ENCODE measurements around the gene RFNG. TPM values are rescaled to one million over a fixed set of nuclear protein-coding genes. Genes with fewer than 3 reads are reported as not detected.

The RFNG gene
- total RNA-seq, 1 donor from 2014 or later = 13.6 TPM

DNA sequence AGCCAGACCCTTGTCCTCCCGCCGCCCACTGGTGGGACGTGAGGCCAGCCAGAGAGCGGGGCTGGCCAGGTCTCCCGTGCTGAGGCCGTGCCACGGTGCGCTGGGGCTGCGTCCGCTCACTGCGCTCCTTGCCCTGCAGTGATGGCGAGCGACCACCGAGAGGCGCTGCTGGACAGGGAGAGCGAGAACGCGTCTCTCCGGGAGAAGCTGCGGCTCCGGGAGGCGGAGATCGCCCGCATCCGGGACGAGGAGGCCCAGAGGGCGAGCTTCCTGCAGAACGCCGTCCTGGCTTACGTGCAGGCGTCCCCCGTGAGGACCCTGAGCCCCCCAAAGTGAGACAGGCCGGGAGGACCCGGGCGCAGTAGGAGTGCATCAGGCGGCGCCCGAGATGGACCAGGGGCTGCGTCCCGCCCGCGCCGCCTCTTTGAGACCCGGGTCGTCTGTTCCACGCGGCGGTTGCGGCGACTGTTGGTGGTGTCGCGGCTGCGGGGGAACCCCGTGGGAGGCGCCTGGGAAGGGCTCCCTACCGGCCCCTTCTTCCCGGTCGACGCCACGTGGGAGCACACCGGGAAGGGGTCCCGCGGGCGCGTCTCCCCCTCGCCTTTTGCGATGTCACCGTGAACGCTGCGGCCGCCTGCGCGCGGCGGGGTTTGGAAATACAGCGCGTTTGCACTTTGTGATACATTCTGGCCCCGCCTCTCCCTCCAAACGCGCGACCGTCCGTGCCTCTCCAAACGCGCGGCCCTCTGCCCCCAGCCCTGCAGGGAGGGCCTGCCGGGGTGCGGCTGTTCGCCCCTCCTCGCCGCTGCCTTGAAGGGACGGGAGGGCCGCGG is 20.9 kb downstream of the RFNG start:
- Histone ChIP-seq H3F3A (ENCODE audit: low read depth) (peaks cover 30% of the 10 kb centered on the region), H3K9me3 (ENCODE audit: low read depth) (no peaks in the 10 kb centered on the region), H3K27me3 (peaks cover 9% of the 10 kb centered on the region), H4K20me1 (ENCODE audit: low read depth) (peaks cover 34% of the 10 kb centered on the region), H3K4me2 (peak overlapping the region; percentile 98), H3K79me2 (ENCODE audit: low read depth) (peaks cover 4% of the 10 kb centered on the region), H2AFZ (replicated peaks) (peak overlapping the region; percentile 89), H3K27ac (no peak overlapping the region), H3K9ac (no peak overlapping the region), H3K36me3 (no peaks in the 10 kb centered on the region), H3K4me1 (peaks cover 7% of the 10 kb centered on the region), H3K4me3 (peak overlapping the region; percentile 81)
- H3K27ac Mint-ChIP-seq = no peak overlapping the region
- peak overlapping the region; percentile 81 for H3K4me3 Mint-ChIP-seq
- H3K27me3 Mint-ChIP-seq (ENCODE audit: insufficient read depth, low read depth) = peaks cover 16% of the 10 kb centered on the region
- DNase-seq (ENCODE audit: low spot score) = peak; percentile 95
- peaks cover 11% of the 10 kb centered on the region for H3K36me3 Mint-ChIP-seq
- TF ChIP-seq EZH2phosphoT487 (IDR thresholded peaks at IDR 0.05) (no peak), EZH2 (IDR thresholded peaks at IDR 0.05) (no peak)
- TF ChIP-seq, protein P1, sequence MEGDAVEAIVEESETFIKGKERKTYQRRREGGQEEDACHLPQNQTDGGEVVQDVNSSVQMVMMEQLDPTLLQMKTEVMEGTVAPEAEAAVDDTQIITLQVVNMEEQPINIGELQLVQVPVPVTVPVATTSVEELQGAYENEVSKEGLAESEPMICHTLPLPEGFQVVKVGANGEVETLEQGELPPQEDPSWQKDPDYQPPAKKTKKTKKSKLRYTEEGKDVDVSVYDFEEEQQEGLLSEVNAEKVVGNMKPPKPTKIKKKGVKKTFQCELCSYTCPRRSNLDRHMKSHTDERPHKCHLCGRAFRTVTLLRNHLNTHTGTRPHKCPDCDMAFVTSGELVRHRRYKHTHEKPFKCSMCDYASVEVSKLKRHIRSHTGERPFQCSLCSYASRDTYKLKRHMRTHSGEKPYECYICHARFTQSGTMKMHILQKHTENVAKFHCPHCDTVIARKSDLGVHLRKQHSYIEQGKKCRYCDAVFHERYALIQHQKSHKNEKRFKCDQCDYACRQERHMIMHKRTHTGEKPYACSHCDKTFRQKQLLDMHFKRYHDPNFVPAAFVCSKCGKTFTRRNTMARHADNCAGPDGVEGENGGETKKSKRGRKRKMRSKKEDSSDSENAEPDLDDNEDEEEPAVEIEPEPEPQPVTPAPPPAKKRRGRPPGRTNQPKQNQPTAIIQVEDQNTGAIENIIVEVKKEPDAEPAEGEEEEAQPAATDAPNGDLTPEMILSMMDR (IDR thresholded peaks at IDR 0.05) = peak; percentile 77
- no peaks in the 10 kb centered on the region for H3K9me3 Mint-ChIP-seq
- peaks cover 12% of the 10 kb centered on the region for H3K4me1 Mint-ChIP-seq

DNA sequence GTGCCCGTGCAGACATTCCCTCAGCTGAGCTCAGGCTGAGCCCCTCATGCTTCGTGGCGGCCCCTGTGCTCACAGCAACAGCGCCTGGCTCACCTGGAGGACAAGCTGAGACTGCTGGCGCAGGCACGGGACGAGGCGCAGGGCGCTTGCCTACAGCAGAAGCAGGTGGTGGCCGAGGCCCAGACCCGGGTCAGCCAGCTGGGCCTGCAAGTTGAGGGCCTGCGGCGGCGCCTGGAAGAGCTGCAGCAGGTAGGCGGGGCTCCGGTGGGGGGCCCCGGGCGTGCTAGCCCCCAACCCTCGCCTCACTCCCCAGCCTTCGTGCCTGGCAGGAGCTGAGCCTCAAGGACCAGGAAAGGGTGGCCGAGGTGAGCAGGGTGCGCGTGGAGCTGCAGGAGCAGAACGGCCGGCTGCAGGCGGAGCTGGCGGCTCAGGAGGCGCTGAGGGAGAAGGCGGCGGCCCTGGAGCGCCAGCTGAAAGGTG is 21.6 kb downstream of the RFNG start:
- TF ChIP-seq EZH2phosphoT487 (IDR thresholded peaks at IDR 0.05) (no peak), EZH2 (IDR thresholded peaks at IDR 0.05) (no peak)
- TF ChIP-seq, protein P1 (IDR thresholded peaks at IDR 0.05) = no peak
- H3K27me3 Mint-ChIP-seq (ENCODE audit: insufficient read depth, low read depth) = peaks cover 16% of the 10 kb centered on the region
- H3K27ac Mint-ChIP-seq = no peak overlapping the region
- no peak for DNase-seq (ENCODE audit: low spot score)
- H3K9ac ChIP-seq = no peak overlapping the region
- no peaks in the 10 kb centered on the region for H3K9me3 ChIP-seq (ENCODE audit: low read depth)
- peaks cover 9% of the 10 kb centered on the region for H3K27me3 ChIP-seq
- H3F3A ChIP-seq (ENCODE audit: low read depth) = peaks cover 24% of the 10 kb centered on the region
- H3K4me3 ChIP-seq = no peak overlapping the region
- peak overlapping the region; percentile 98 for H3K4me2 ChIP-seq
- no peak overlapping the region for H3K27ac ChIP-seq
- peak overlapping the region; percentile 61 for H3K4me3 Mint-ChIP-seq
- no peak overlapping the region for H2AFZ ChIP-seq (replicated peaks)
- peaks cover 7% of the 10 kb centered on the region for H3K4me1 ChIP-seq
- peaks cover 4% of the 10 kb centered on the region for H3K36me3 Mint-ChIP-seq
- no peaks in the 10 kb centered on the region for H3K36me3 ChIP-seq
- H3K4me1 Mint-ChIP-seq = peaks cover 9% of the 10 kb centered on the region
- peaks cover 34% of the 10 kb centered on the region for H4K20me1 ChIP-seq (ENCODE audit: low read depth)
- H3K9me3 Mint-ChIP-seq = no peaks in the 10 kb centered on the region
- peaks cover 4% of the 10 kb centered on the region for H3K79me2 ChIP-seq (ENCODE audit: low read depth)

DNA sequence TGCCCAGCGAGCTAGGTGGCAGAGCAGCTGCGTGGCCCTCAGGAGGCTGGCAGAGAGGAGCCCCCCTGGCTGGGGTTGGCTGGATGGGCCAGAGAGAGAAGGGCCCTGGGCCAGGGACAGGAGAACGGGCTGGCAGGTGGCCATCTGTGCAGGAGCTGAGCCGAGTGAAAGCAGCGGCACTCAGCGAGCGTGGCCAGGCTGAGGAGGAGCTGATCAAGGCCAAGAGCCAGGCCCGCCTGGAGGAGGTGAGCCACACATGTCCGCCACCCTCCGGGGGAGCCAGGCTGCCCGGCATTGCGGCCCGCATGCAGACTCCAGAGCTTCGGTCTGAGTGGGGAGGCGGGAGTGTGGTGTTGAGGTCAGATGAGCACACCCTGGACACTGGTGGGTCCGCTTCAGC is 22.2 kb downstream of the RFNG start:
- H3K4me1 ChIP-seq = peaks cover 7% of the 10 kb centered on the region
- no peaks in the 10 kb centered on the region for H3K9me3 Mint-ChIP-seq

More for the DNA sequence above, 22.2 kb downstream of the RFNG start:
- Mint-ChIP-seq H3K27ac (no peak overlapping the region), H3K4me3 (peak overlapping the region; percentile 61), H3K36me3 (peaks cover 2% of the 10 kb centered on the region), H3K4me1 (peaks cover 9% of the 10 kb centered on the region), H3K27me3 (ENCODE audit: insufficient read depth, low read depth) (peaks cover 15% of the 10 kb centered on the region)
- H3K36me3 ChIP-seq = no peaks in the 10 kb centered on the region
- TF ChIP-seq EZH2phosphoT487 (IDR thresholded peaks at IDR 0.05) (no peak), EZH2 (IDR thresholded peaks at IDR 0.05) (no peak)
- TF ChIP-seq, protein P1 (IDR thresholded peaks at IDR 0.05) = no peak
- no peak overlapping the region for H3K4me3 ChIP-seq
- H3K9ac ChIP-seq = no peak overlapping the region
- no peak for DNase-seq (ENCODE audit: low spot score)
- peaks cover 21% of the 10 kb centered on the region for H3F3A ChIP-seq (ENCODE audit: low read depth)
- no peak overlapping the region for H3K4me2 ChIP-seq
- H2AFZ ChIP-seq (replicated peaks) = no peak overlapping the region
- H4K20me1 ChIP-seq (ENCODE audit: low read depth) = peaks cover 30% of the 10 kb centered on the region
- H3K27ac ChIP-seq = no peak overlapping the region
- H3K9me3 ChIP-seq (ENCODE audit: low read depth) = no peaks in the 10 kb centered on the region
- H3K27me3 ChIP-seq = peaks cover 9% of the 10 kb centered on the region
- peaks cover 4% of the 10 kb centered on the region for H3K79me2 ChIP-seq (ENCODE audit: low read depth)

Data from neural progenitor cell (in vitro differentiated cells).